UCSD-AML1 (cell line): ENCODE results near the gene POLE2.
A peak's percentile ranks its signal among the peaks of the same experiment; 100 is the strongest.
"Not testable (repeated sequence)": the region's sequence is repeated elsewhere in the genome, so short reads cannot be mapped to it uniquely, and the experiment has no call there.

Source experiments
- DNase-seq: peaks from one replicate; lab custom pipeline; 2025; ENCODE audit not compliant: unreplicated experiment; lab: John Stamatoyannopoulos, UW

Gene POLE2, protein sequence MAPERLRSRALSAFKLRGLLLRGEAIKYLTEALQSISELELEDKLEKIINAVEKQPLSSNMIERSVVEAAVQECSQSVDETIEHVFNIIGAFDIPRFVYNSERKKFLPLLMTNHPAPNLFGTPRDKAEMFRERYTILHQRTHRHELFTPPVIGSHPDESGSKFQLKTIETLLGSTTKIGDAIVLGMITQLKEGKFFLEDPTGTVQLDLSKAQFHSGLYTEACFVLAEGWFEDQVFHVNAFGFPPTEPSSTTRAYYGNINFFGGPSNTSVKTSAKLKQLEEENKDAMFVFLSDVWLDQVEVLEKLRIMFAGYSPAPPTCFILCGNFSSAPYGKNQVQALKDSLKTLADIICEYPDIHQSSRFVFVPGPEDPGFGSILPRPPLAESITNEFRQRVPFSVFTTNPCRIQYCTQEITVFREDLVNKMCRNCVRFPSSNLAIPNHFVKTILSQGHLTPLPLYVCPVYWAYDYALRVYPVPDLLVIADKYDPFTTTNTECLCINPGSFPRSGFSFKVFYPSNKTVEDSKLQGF

DNA sequence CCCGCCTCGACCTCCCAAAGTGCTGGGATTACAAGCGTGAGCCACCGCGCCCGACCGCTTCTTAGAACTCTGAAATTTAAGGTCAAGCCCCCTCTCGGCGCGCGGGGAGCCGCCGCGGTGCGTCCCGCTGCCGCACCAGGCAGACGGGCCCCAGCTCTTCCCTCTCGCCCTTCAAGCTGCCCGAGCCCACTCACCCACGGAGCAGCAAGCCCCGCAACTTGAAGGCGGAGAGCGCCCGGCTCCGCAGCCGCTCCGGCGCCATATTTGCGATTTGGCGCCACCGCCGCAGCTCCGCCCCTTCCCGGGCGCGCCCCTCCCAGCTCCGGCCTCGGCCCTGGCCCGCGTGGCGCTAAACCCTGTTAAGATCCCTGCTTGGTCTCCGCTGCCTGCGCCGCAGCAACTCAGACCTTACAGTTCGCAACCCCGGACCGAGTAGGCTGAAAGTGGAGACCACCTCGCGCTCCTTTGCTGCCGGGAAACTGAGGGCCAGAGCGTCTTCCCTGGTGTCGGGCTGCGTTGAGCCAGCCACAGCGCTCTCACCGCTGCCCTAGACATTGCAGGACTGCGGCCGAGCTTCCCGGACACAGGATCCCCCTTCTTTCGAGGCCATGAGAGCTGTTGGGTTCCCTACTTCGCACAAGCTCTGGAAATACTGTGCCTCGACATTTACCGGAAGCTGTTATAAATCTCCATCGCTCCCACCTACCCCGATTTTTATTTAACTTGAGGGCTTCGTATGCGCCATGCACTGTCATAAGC lies at the start of gene POLE2:
Gene POLE2 (minus strand): TSS at position 273 of the 759 bp plus-strand sequence. CDS start 11 bp downstream, at position 262.
- DNase-seq, result peak; percentile 79

DNA sequence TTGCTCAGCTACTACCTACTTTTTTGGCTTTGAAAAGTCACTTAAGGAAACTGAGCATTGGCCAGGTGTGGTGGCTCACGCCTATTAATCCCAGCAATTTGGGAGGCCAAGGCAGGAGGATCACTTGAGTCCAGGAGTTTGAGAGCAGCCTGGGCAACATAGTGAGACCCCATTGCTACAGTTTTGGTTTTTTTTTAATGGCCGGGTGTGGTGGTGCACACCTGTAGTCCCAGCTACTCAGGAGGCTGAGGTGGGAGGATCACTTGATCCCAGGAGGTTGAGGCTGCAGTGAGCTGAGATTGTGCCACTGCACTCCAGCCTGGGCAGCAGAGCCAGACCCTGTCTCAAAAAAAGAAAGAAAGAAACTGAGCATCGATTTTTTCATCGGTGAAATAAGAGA lies 47.7 kb upstream of the POLE2 start:
- not testable (repeated sequence) for DNase-seq

DNA sequence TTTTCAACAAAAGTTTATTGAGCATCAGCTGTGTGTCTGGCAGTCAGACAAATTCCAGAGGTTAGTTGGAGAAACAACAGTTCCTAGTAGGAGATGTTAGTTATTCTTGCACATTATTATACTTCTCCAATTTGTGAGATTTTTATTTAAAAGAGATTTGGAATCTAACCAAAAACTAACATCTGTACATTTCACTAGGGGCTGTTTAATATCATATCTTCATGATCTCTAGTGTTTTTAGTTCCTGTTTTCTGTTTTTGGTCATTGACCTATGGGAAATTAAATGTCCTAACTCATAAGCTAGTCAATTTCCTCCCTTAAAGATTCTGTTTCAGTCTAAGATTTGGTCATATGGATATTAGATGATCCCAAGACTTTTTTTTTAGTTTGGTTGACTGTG lies 45.8 kb upstream of the POLE2 start:
- no peak for DNase-seq

DNA sequence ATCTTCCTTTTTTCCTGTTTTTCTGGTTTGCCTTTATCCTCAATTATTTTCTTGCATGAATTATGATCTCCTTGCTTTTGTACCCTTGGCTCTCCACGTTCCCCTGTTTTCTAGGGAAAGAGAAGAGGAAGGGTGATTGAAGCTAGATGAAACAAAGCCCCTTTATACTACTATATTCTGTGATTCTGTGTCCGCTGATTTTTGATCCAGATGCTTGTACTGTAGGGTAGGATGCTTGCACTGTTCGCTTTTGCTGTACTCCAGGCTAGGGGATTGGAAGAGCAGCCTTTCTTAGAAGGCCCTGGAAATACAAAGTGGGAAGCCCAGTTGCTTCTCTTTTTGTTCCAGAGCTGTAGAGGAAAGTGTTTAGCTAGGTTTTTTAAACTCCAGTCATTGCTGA lies 44.9 kb upstream of the POLE2 start:
- DNase-seq, result no peak

DNA sequence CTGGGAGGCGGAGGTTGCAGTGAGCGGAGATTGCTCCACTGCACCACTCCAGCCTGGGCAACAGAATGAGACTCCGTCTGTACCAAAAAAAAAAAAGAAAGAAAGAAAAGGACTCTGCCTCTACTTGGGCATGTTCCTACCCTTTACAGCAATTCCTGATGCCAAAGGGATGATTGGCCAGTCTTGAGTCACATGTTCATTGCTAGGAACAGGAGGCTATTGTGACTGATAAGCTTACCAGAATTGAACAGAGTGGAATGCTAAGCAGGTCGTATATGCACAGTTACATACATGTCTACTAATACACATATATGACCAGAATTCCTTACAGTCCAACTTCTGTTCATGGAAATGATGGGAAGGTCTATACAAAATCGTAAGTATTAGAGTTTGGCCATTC lies 39.2 kb upstream of the POLE2 start:
- DNase-seq, result no peak

DNA sequence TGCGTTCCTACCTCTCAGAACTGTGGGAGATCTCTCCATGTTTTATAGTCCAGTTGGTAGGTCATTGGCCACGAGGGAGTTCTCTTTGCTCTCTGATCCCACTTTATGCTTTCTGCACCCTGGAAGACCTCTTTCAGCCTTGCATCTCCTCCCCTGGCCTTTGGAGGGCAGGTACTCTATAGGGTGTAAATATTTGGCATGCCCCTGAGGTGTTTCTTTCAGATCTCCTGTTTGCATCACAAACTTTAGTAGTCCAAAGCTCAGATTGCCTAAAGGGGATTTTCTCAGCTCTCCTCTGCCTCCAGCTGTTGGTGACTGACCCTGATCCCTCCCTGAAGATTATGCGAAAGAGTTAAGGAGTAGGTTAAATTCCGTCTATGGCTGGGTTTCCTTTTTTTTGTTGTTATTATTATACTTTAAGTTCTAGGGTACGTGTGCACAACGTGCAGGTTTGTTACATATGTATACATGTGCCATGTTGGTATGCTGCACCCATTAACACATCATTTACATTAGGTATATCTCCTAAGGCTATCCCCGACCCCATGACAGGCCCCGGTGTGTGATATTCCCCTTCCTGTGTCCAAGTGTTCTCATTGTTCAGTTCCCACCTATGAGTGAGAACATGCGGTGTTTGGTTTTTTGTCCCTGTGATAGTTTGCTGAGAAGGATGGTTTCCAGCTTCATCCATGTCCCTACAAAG lies 33.9 kb upstream of the POLE2 start:
- DNase-seq, result not testable (repeated sequence)

DNA sequence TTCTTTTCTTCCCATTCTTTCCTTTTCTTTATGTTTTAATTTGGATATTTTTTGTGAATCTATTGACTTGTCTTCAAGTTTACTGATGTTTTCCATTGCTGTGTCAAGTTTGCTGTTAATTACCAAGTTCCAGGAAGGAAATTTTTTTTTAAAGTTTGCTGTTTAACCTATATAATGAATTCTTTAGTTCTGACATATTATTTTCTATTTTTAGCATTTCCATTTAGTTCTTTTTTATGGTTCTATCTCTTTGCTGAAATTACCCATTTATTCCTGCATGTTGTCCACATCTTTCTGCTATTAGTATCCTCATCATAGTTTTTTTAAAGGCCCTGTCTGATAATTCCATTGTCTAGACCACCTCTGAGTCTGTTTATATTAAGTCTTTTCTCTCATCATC lies 32.7 kb upstream of the POLE2 start:
- DNase-seq, result no peak

DNA sequence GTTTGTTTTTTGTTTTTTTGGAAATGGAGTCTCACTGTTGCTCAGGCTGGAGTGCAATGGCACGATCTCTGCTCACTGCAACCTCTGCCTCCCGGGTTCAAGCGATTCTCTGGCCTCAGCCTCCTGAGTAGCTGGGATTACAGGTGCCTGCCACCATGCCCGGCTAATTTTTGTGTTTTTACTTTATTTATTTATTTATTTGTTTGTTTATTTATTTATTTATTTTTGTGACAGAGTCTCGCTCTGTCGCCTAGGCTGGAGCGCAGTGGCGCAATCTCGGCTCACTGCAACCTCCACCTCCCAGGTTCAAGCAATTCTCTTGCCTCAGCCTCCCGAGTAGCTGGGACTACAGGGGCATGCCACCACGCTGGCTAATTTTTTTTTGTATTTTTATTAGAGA lies 23.0 kb upstream of the POLE2 start:
- not testable (repeated sequence) for DNase-seq

DNA sequence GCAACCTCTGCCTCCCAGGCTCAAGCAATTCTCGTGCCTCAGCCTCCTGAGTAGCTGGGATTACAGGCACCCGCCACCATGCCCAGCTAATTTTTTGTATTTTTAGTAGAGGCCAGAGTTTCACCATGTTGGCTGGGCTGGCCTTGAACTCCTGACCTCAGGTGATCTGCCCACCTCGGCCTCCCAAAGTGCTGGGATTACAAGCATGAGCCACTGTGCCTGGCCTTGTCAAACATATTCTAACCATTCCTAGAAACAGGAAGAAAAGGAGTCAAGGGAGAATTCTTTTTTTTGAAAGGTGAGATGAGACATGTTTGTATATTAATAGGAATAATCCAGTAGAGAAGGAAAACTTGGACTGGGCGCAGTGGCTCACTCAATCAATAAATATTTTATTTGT lies 16.5 kb upstream of the POLE2 start:
- not testable (repeated sequence) for DNase-seq

DNA sequence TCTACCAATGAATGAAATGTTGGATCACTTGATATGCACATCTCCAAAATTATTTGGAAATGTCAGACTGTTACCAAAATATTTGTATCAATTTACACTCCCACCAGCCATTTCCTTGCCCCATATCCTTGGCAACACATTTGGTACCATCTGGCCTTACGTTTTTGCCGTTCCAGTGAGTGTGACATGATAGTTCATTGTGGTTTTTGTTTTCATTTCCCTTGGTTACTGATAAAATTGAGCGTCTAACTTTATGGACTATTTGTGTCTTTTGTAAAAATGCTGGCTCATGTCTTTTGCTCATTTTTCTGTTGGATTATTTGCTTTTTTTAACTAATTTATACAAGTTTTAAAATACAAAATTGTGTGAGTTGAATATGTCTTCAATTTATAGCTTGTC lies 16.0 kb upstream of the POLE2 start:
- DNase-seq, result no peak

DNA sequence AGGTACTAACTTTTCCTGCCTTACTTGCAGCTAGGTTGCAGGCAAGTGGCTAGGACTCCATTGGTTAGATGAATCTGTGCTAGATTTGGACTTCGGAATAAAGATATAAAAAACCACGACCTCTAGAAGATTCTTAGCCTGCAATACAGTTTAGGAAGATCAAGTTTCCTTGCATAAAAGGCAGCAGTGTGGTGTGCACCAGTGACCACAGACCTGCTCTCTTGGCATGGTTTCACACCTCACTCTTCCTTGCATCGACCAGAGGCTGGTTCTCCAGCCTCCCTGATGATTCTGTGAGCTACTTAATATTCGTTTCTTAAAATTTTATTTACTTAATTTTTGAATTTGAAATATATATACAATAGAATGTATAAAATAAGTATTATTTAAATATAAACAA lies 14.7 kb upstream of the POLE2 start:
- no peak for DNase-seq

DNA sequence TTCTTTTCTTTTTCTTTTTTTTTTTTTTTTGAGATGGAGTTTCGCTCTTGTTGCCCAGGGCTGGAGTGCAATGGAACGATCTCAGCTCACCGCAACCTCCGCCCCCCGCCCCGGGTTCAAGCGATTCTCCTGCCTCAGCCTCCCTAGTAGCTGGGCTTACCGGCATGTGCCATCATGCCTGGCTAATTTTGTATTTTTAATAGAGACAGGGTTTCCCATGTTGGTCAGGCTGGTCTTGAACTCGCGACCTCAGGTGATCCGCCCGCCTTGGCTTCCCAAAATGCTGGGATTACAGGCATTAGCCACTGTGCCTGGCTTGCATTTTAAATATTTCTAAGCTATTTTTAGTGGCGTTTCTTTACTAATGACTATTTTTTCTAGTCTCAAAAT lies 5.7 kb upstream of the POLE2 start:
- peak; percentile 15 for DNase-seq

DNA sequence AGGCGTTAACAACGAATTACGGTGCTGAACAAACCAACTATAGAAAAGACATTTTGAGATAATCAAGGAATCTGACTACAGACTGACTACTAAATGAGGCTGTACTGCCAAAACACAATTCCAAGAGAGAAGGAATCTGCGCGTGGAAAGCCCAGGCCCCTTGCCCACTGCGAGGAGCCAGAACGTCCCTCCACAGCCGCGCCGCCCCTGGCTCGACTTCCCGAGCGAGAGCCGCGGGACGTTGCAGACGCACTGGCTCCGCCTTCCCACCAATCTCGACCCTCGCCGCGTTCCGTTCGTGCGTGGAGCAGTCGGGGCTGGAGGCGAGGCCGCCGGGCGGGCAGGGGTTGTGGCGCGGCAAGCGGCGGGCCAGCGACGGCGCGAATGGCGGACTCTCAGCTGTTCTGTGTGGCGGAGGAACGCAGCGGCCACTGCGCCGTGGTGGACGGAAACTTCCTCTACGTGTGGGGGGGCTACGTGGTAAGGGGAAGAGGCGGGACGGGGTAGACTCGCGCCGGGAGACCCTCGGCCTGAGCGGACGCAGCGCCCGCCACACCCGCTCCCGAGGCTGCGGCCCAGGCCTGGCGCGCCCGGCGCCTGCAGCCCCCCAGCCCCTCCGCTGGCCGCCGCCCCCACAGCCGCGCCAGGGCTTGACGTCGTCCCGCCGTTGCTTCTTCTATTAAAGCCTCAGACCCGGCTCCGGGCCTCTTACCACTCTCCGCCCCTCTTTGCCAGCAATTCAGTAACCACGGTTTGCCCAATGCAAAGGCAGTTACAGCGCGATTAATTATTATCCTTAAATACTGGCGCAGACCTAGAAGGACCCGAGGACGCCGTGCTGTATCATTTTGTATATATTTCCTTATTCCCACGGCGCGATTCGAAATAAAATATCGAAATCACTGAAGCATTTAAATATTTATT lies 5.1 kb upstream of the POLE2 start, which contains the start of gene KLHDC1:
Gene KLHDC1 (plus strand): TSS at position 310 of the 924 bp plus-strand sequence. CDS start 75 bp downstream, at position 385.
- peak; percentile 84 for DNase-seq

DNA sequence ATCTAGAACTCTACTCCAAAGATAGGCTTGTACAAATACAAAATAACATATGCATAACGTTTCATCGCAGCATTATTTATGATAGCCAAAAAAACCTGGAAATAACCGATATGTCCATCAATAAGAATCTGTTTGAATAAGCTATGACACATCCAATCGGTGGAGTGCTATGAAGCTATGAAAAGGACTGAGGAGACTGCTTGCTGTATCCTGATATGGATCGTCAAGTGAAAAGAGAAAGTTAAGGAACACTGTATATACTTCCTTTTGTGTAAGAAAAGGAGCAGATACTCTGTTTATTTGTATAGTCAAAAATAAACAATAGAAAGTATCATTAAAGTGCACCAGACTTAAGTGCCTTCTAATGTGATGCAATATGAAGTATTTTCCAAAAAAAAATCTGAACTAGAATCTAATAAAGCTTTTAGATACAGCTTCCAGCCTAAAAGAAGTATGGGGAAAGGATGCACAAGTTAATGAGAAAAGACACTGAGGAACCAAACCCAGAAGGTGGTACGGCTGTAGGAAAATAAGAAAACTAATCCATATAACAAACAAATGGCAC lies 4.3 kb upstream of the POLE2 start:
- DNase-seq, result no peak

DNA sequence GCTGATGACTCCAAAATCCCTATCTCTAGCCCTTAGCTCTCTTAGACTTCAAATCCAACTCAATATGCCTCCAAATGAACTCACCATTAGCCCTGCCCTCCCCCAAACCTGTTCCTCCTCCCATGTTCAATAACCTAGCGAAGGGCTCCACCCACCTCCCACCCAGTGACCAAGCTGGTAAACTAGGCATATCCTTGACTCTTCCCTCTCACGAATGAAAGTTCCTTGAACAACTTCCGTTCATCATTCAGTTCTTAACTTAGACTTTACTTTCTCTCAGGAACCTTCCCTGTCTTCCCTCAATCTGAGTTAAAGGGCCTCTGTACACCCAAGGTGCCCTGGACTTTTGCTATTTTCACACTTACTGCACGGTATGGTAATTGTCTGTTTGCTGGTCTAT lies 3.0 kb upstream of the POLE2 start:
- DNase-seq, result peak; percentile 21

DNA sequence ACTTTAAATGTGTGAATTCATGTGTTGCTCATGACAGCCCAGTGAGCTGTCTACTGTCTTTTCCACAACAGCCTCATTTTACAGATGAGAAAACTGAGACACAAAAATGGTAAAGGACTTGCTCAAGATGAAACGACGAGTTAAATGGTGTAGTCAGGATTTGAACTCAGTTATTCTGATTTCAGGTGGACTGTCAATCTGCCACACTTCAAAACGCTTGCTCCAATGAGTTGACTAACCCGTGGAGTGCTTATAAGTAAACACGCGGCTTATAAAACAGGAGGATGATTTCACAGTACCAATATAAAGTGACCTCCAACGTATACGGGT lies 652 bp upstream of the POLE2 start:
- DNase-seq, result no peak

DNA sequence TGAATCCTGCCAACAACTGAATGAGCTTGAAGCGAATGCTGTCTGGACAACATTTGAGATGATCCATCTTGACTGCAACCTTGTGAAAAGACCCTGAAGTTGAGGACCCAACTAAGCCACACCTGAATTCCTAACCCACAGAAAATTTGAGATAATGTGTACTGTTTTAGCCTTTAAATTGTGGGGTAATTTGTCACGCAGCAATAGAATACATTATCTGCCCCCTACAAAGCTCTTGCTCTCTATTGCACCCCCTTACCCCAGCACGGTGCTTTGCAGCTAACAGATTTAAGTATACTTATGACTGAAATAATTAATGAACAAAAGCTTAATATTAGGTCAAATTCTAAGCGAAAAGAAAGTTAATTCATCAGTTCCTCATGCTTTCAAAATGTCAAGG lies 1.6 kb downstream of the POLE2 start:
- no peak for DNase-seq

DNA sequence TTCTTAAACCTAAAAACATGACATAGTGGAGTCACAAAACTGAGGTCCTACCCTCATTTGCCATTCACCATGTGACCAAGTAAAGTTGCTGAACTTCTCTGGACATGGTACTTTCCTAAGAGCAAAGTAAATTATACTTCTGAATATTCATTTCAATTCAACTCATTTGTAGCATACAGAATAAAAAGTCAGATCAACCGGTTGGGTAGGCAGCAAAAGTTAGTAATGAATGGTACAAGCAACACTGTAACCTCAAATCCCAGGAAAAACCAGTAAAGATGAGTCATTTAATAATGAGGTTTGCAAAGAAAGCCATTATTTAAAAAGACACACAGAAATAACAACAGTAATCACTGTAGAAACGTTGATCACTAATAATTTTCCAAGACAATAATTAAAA lies 8.7 kb downstream of the POLE2 start:
- no peak for DNase-seq

DNA sequence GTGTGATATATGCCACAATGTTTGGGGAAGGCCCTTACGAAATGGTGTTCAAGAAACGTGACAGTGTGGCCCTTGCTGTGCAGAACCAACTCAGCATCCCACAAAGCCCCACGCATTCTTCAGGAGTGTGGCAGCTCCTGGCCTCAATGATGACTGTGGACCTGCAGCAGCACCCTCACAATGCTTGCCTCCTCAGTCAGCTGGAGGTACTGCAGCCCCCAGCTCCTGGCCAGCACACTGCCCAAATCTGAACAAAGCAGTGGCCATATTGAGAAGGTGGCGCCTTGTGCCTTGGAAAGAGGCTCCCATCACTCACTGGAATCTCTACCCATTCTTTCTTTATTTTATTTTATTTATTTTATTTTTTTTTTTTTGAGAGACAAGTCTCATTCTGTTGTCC lies 10.4 kb downstream of the POLE2 start:
- DNase-seq, result no peak

DNA sequence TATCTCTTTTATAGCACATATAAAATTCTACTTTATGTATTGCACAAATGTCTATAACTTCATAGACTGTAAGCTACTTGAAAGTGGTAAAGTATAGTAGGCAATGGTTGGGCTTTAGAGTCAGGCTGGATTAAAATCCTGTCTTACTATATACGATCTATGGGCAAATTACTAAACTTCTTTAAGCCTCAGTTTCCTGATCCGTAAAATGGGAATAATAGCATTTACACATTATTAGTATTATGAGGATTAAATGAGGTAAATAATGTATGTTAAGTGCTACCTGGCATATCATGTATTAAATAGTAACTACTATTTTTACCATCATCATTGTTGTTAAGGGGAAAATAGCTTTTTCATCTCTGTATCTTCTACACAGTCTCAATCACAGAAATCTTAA lies 14.4 kb downstream of the POLE2 start:
- no peak for DNase-seq
